Body of pancreas (tissue), 4 donors: ENCODE results near the gene SPARCL1.

Experiments
- CTCF ChIP-seq, 7 experiments: fragments of 450-650 bp in 4 of 7; fragments of 200-600 bp in 3 of 7; sonication (generic) in 3 of 7; IDR thresholded peaks; one replicate each; pipeline ENCODE4 v1.5.1; 2016 to 2019; ENCODE audit warnings: antibody characterized with exemption in 7 of 7
- POLR2A ChIP-seq, 3 donors: fragments of 450-650 bp; IDR thresholded peaks; one replicate each; pipeline ENCODE4 v1.6.1; 2016; ENCODE audit warnings: antibody characterized with exemption in 3 of 3, mild to moderate bottlenecking in 2 of 3

- TF ChIP-seq CTCF (IDR thresholded peaks at IDR 0.05): no peak
- TF ChIP-seq POLR2A (IDR thresholded peaks at IDR 0.05): no peak
Observed at GRCh38 chr4:87505862-87506261, 23.3 kb downstream of the SPARCL1 start.
